NB4 (cell line): Measurements from ENCODE around the gene SNAI3.

Experiments
- DNase-seq: peaks from one replicate; pipeline ENCODE4 v3.0.0; 2010; ENCODE audit warnings: low read depth
- H3K4me3 ChIP-seq: one replicate; pipeline ENCODE4 v1.5.1; 2011; ENCODE audit warnings: mild to moderate bottlenecking, low read depth, low read length, moderate library complexity
- MYC ChIP-seq: IDR thresholded peaks from 2 replicates; pipeline ENCODE4 v1.6.1; 2011; ENCODE audit warnings: low read depth, low read length
- POLR2A ChIP-seq: IDR thresholded peaks from 2 replicates; pipeline ENCODE4 v1.6.1; 2011; ENCODE audit warnings: mild to moderate bottlenecking; ENCODE audit not compliant: insufficient read length; ENCODE audit errors: extremely low read depth
- TF ChIP-seq, protein P1 (sequence below): IDR thresholded peaks from one replicate; pipeline ENCODE4 v1.5.1; 2012; ENCODE audit warnings: low read depth, low read length
- TF ChIP-seq, protein P2 (sequence below): IDR thresholded peaks from 2 replicates; pipeline ENCODE4 v1.6.1; 2011; ENCODE audit warnings: low read depth, low read length

SNAI3 gene

DNA sequence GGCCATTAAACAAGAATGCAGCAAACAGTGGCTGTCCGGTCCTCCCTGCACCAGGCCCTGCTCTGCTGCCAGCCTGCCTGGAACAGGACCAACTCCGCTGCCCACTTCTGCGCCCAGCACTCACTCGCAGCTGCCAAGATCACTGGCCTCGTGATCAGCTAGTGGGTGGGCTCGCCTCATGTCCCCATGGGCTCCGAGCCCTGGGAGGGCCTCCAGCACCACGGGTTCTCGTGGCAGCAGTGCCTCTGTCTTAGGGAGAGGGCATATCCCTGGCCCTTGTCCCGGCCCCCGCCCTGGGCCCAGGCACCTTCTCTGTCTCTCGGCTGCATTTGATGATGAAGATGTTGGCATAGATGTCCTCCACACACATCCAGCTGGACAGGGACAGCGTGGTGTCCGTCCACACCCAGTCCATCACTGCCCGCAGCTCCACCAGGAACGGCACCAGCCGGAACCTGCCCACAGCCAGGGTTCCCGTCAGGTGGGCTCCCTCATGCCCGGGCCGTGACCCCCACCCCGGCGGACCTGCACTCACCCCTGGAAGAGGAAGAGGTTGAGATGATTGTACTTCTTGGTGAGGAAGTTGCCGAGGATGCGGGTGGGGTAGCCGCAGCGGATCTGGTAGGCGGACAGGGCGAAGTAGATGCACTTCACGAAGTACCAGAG, 33.1 kb upstream of the SNAI3 start:
- H3K4me3 ChIP-seq = no peak overlapping the region
- no peak for DNase-seq
- TF ChIP-seq MYC (no peak), POLR2A (no peak)
- TF ChIP-seq, protein P1, sequence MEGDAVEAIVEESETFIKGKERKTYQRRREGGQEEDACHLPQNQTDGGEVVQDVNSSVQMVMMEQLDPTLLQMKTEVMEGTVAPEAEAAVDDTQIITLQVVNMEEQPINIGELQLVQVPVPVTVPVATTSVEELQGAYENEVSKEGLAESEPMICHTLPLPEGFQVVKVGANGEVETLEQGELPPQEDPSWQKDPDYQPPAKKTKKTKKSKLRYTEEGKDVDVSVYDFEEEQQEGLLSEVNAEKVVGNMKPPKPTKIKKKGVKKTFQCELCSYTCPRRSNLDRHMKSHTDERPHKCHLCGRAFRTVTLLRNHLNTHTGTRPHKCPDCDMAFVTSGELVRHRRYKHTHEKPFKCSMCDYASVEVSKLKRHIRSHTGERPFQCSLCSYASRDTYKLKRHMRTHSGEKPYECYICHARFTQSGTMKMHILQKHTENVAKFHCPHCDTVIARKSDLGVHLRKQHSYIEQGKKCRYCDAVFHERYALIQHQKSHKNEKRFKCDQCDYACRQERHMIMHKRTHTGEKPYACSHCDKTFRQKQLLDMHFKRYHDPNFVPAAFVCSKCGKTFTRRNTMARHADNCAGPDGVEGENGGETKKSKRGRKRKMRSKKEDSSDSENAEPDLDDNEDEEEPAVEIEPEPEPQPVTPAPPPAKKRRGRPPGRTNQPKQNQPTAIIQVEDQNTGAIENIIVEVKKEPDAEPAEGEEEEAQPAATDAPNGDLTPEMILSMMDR = no peak
- TF ChIP-seq, protein P2, sequence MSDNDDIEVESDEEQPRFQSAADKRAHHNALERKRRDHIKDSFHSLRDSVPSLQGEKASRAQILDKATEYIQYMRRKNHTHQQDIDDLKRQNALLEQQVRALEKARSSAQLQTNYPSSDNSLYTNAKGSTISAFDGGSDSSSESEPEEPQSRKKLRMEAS = no peak

DNA sequence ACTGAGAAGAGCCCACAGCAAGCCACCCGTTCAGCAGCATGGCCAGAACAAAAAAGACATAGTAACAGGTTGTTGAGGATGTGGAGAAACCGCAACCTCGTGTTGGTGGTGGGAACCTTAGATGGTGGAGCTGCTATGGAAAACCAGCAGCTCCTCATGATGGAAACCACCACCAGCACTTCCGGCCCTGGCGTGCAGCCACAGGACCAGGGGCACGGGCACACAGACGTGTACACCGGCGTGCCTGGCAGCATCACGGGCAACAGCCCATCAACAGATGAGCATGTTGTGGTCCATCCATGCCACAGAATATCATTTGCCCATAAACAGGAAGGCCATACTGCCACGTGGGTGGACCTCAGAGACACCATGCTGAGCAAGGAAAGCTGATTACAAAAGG, 31.9 kb upstream of the SNAI3 start:
- TF ChIP-seq MYC (no peak), POLR2A (no peak)
- TF ChIP-seq, protein P1 = no peak
- TF ChIP-seq, protein P2 = no peak
- no peak overlapping the region for H3K4me3 ChIP-seq
- no peak for DNase-seq

DNA sequence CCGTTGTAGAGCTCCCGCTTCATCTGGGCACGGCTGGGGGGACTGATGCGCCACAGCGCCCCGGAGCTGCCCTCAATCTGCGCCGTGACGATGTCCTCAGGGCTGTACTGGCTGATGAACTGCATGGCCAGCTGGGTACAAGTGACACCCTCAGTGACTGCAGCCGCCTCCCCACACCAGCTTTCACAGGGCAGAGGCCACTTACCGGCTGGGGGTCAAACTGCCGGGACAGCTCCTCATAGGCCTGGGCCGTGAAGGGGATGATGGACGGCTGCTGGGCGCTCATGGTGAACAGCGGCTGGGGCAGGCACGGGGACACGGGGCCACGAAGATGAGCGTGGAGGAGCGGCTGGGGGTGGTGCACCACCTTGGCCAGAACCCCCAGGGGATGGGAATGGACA, 30.3 kb upstream of the SNAI3 start:
- no peak for DNase-seq
- no peak overlapping the region for H3K4me3 ChIP-seq
- TF ChIP-seq, protein P1 = no peak
- TF ChIP-seq POLR2A (no peak), MYC (no peak)
- TF ChIP-seq, protein P2 = no peak

DNA sequence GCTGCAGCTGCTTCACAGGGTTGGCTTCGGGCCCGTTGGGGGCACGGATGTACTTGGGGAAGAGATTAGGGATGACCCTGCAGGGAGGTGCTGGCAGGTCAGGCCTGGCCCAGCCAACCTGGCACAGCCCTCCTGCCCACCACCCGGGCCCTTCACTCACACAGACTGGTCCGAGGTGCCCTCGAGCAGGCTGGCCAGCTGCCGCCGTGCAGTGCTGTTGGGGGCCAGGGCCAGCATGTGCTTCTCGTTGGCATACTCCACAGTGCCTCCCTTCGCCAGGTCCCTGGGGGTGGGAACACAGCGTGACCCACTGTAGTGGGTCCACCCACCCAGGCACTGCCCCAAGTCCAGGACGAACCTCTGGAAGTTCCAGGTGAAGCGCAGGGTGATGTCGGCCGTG, 29.9 kb upstream of the SNAI3 start:
- DNase-seq = no peak
- no peak for TF ChIP-seq MYC
- TF ChIP-seq, protein P1 = no peak
- no peak for TF ChIP-seq POLR2A
- TF ChIP-seq, protein P2 = no peak
- H3K4me3 ChIP-seq = no peak overlapping the region

DNA sequence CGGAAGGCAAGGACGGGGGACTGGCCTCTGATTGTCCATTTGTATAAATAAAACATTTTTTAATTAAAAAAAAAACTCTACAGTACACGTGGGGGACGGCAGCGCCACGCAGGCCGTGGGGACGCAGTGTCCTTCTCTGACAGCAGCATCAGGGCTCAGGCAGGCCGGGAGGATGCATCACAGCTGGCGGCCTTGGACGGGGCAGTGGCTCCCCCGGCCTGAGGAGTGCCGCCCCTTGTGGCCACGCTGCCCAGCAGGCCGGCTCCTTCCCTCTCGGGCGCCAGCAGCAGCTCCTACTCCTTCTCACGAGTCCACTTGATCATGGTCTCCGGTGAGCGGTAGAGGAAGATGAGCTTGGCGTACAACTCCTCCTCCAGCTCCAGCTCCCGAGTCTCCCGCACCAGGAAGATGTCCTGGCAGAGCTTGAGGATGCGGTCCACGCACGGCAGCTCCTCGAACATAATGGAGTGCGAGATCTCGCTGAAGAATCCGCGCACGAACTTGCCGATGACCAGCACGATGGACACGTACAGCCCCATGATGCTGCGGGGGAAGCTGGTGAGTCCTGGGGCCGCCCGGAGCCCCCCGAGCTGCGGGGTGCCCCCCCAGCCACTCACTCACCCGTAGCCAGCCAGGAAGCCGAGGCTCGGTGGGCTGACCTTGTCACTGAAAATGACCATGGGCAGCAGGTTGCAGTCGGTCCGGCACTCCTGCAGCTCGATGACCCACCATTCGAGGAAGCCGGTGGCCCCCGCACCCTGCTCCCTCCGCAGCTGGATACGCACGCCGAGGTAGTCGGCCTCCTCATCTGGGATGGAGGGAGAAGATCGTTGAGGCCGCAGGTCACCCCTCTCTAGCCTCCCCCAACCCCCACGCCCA, 29.2 kb upstream of the SNAI3 start:
- TF ChIP-seq POLR2A = no peak
- no peak for TF ChIP-seq MYC
- TF ChIP-seq, protein P1 = no peak
- TF ChIP-seq, protein P2 = no peak

More for the DNA sequence above, 29.2 kb upstream of the SNAI3 start:
- no peak overlapping the region for H3K4me3 ChIP-seq
- DNase-seq = no peak
